ENCODE data around the gene FOXN1.

- TF ChIP-seq EZH2 (IDR thresholded peaks at IDR 0.05) (no peak), POLR2AphosphoS5 (IDR thresholded peaks at IDR 0.05; ENCODE audit: borderline replicate concordance, low read depth, low read length) (no peak)
These were observed 22.3 kb downstream of the FOXN1 start for GRCh38 chr17:28528327-28529012.

Measured in SK-N-MC (cell line).